GM21447 (cell line): ENCODE data around the gene CACNG3.
"Not testable (repeated sequence)": the region's sequence is repeated elsewhere in the genome, so short reads cannot be mapped to it uniquely, and the experiment has no call there.

Experiments used
- ATAC-seq: cut with Tn5 transposase; IDR thresholded peaks from one replicate; pipeline ENCODE4 v1.9.1; 2021; ENCODE audit not compliant: unreplicated experiment

CACNG3 gene

DNA sequence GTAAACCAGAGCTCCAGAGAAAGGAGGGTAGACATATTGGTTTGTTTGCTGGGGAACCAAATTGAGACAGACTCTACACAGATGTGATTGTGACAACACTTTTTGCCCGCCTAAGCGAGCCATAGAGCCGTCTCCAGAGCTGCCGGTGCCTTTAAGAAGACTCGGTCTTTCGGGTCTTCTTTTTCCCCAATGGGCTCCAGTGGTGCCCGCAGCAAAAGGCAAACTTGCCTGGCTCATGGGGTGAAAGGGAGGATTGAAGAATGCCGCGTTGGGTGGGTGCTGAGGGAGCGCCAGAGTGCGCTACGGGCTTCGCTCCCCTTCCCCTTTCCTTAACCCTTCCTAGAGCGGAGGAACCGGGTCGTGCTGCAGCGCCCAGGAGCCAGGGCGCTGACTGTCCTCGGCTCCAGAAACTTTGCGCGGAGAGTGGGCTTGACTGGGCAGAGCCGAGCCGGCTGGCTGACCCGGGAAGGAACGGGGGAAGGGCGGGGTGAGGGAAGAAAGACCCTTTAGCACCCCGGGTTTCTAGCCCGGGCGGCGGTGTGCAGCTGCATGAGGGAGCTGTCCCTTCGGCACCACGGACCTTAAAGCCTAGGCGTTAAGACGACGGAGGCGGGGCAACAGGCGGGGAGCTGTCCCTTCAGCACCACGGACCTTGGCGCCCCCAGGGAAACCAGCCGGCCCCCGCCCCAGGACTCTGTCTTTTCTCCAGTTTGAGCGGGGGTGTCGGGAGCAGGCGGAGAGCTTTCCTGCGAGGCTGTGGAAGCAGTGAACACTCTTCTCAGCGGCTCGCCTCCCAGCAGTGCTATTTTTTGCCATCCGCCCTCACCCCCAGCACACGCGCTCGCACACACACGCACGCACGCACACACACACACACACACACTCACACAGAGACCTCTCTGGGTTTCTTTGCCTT is at the start of gene CACNG3:
Gene CACNG3 (plus strand): TSS at position 880 of the 916 bp plus-strand sequence. CDS start 420 bp downstream, outside the sequence.
- ATAC-seq: no peak

DNA sequence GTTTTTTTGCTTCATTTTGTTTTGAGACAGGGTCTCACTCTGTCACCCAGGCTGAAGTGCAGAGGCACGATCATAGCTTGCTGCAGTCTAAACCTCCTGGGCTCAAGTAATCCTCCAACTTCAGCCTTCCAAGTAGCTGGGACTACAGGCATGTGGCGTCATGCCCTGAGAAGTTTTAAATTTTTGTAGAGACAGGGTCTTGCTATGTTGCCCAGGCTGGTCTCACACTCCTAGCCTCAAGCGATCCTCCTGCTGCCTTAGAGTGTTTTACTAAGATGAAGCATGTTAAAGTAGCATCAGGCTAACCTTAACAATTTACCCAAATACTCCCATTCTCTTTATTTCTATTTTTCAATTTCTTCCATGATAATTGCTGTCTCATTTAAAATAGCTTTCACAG is 49.2 kb upstream of the CACNG3 start:
- no peak for ATAC-seq

GRCh38 chr16:24208710-24209109 is 47.4 kb upstream of the CACNG3 start:
- ATAC-seq: no peak

- ATAC-seq: no peak
Measured at GRCh38 chr16:24214992-24215391, 41.1 kb upstream of the CACNG3 start.

DNA sequence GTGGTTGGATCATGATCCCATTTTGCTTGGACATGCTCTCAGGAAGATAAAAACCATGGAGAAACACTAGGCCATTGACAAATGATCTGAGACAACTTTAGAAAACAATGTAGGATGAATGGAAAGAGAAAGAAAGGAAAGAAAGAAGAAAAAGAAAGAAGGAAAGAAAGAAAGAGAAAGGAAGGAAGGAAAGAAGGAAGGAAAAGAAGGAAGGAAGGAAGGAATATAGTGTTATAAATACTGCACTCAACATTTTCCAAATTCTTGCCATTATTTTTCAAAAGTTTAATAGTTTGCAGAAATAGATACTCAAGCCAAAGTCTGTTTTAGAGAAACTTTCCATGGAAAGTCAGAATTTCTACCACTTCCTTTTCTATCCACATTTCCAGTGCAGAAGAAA is 39.2 kb upstream of the CACNG3 start:
- no peak for ATAC-seq

- no peak for ATAC-seq
Measured at GRCh38 chr16:24217461-24217860, 38.7 kb upstream of the CACNG3 start.

DNA sequence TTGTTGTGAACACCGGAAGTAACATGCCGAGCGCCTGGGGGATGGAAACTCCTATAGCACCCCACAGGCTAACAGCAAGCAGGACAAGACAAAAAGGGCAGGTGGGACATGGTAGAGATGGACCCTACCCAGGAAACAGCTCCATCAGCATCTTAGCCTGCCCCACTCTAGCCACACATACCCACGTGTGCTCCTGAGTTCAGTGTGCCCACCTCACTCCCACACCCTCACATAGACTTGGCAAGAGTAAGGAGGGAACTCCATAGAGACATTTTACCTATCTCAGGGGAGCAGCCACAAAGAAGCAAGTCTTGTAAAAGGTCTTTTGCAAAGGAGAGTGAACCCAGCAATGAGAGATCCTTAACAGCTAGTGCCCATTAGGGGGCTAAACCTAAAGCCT is 37.8 kb upstream of the CACNG3 start:
- no peak for ATAC-seq

- ATAC-seq: no peak
Measured at GRCh38 chr16:24221219-24221618, 34.9 kb upstream of the CACNG3 start.

DNA sequence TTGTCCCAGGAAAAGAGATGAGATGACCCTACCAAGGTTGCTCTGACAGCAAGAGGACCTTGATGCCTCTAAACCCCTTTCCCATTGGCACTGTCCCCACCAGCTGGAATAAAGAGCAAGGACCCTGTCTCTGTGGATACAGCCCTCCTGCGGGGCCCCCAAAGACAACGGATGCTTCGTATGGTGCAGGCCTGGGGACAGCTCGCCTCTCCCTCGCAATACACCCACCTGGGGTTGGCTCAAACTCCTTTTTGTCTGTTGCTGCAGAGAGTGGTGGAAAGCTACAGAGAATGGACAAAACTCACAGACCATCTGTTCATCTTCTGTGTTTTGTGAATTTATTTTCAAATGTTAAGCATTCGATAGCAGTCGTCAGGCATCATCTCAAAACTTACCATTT is 27.6 kb upstream of the CACNG3 start:
- no peak for ATAC-seq

- no peak for ATAC-seq
Measured at GRCh38 chr16:24232936-24233335, 23.2 kb upstream of the CACNG3 start.

- no peak for ATAC-seq
Measured at GRCh38 chr16:24234737-24235136, 21.4 kb upstream of the CACNG3 start.

GRCh38 chr16:24235806-24236205 is 20.3 kb upstream of the CACNG3 start:
- no peak for ATAC-seq

DNA sequence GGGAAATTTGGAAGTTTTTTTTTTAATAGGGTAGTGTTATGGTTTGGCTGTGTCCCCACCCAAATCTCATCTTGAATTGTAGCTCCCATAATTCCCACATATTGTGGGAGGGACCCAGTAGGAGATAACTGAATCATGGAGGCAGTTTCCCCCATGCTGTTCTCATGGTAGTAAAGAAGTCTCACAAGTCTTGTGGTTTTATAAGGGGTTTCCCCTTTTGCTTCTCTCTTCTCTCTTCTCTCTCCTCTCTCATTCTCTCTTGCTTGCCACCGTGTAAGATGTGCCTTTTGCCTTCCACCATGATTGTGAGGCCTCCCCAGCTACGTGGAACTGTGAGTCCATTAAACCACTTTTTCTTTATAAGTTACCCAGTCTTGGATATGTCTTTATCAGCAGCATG is 17.3 kb upstream of the CACNG3 start:
- ATAC-seq: not testable (repeated sequence)

GRCh38 chr16:24246911-24247607 is 9.1 kb upstream of the CACNG3 start:
- ATAC-seq: no peak

GRCh38 chr16:24253192-24253591 is 2.9 kb upstream of the CACNG3 start:
- no peak for ATAC-seq

GRCh38 chr16:24257958-24258357 is 1.8 kb downstream of the CACNG3 start:
- no peak for ATAC-seq

- no peak for ATAC-seq
Measured at GRCh38 chr16:24258791-24259190, 2.7 kb downstream of the CACNG3 start.

GRCh38 chr16:24262816-24263215 is 6.7 kb downstream of the CACNG3 start:
- ATAC-seq: no peak

GRCh38 chr16:24270721-24271442 is 14.7 kb downstream of the CACNG3 start:
- ATAC-seq: no peak

GRCh38 chr16:24272379-24272778 is 16.2 kb downstream of the CACNG3 start:
- ATAC-seq: no peak

DNA sequence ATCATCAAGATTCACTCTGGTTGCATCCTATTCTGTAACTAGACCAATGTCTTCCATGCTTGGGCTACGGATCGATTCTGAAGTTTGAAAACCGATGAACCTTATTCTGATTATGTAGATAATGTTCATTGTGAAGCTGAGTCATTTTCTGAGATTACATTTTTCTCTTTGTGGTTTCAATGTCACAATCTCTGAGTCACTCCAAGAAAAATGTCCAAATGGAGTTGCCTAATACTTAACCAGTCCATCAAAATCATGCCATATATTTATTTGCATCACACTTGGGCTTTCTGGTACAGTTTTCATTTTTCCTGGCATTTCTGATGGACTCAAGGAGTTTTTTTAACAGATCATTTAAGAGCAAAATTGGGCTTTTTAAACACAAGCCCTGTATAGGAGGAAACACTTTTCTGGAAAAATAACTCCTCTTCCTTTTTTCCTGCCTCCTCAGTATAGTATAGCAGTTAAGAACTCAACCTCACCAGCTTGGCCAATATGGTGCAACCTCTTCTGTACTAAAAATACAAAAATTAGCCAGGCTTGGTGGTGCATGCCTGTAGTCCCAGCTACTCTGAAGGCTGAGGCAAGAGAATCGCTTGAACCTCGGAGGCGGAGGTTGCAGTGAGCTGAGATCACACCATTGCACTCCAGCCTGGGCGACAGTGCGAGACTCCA is 17.5 kb downstream of the CACNG3 start:
- ATAC-seq: no peak
